SK-N-MC (cell line): ENCODE results near the gene SPRING1.

Experiments
- DNase-seq: peaks from one replicate; pipeline ENCODE4 v3.0.0-alpha.2; 2011; ENCODE audit warnings: low read depth, low spot score
- H3K27ac ChIP-seq: fragments of 200-600 bp; sonication (generic); 2 replicates; pipeline ENCODE4 v1.5.1; 2016; ENCODE audit warnings: mixed run types
- H3K36me3 ChIP-seq: fragments of 200-600 bp; sonication (generic); 2 replicates; pipeline ENCODE4 v1.6.1; 2017; ENCODE audit warnings: antibody characterized with exemption, low read length, mixed read lengths; ENCODE audit not compliant: insufficient read depth
- H3K4me3 ChIP-seq: fragments of 200-600 bp; sonication (generic); 2 replicates; pipeline ENCODE4 v1.5.1; 2016
- H3K9ac ChIP-seq: fragments of 200-600 bp; sonication (generic); 2 replicates; pipeline ENCODE4 v1.8.0; 2017; ENCODE audit warnings: mixed run types, mixed read lengths; ENCODE audit not compliant: insufficient read length
- H3K9me3 ChIP-seq: fragments of 200-600 bp; sonication (generic); 2 replicates; pipeline ENCODE4 v1.6.1; 2017; ENCODE audit warnings: low read depth, mild to moderate bottlenecking, antibody characterized with exemption, low read length, moderate library complexity, mixed read lengths
- EZH2 ChIP-seq: fragments of 200-600 bp; sonication (generic); IDR thresholded peaks from one replicate; pipeline ENCODE4 v1.6.1; 2017; ENCODE audit warnings: antibody characterized with exemption
- FOXP2 ChIP-seq: optimal IDR thresholded peaks from 2 replicates; pipeline ENCODE3; 2011; ENCODE audit warnings: mild to moderate bottlenecking, moderate library complexity; ENCODE audit not compliant: insufficient read depth; ENCODE audit errors: extremely low read length, control extremely low read depth
- POLR2AphosphoS5 ChIP-seq: IDR thresholded peaks from 2 replicates; pipeline ENCODE4 v1.6.1; 2012; ENCODE audit warnings: mild to moderate bottlenecking, low read depth, low read length, borderline replicate concordance

The SPRING1 gene, protein sequence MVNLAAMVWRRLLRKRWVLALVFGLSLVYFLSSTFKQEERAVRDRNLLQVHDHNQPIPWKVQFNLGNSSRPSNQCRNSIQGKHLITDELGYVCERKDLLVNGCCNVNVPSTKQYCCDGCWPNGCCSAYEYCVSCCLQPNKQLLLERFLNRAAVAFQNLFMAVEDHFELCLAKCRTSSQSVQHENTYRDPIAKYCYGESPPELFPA

DNA sequence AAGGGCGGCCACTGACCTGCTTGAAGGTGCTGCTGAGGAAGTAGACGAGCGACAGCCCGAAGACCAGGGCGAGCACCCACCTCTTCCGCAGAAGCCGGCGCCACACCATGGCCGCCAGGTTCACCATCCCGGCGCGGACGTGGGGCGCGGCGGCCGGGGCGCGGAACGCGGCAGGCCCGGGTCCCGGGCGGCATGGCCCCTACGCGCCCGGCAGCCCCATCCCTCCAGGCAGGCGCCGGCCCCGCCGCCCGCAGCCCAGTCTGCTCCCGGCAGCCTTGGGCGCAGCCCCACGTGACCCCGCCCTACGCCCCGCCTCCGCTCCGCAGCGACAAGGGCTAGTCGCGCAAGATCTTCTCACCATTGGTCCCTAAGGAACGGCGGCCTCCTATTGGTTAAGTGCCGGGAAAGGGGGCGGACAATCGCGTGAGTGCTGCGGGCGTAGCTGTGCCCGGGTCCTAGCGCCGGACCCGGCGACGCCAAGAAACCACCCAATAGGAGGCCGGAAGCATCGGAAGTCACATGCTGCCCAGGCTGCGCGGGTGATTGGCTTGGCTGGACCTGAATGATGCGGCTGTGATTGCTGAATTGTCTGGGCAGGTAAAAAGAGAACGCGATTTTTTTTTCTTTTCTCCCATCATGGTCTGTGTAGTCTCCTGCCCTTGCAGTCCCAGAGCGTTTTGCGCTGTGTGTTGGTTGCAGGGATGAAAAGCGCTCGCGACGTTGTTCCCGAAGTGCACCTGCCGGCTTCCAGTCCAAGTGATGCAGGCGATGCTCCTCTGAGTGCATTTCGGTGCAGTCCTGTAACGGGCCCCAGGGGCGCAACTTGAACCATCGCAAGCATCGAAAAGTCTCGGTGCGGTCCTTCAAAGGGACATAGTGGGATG, at the start of gene SPRING1, which contains the start of gene RNFT2:
TSS of gene SPRING1 (minus strand) at position 296 of the 884 bp plus-strand sequence. CDS start at position 127, 169 bp downstream.
TSS of gene RNFT2 (plus strand) at position 542 of the 884 bp plus-strand sequence. CDS start 2,183 bp downstream, outside the sequence.
- H3K9me3 ChIP-seq = no peaks in the 10 kb centered on the region
- TF ChIP-seq FOXP2 (no peak), POLR2AphosphoS5 (peak; percentile 73), EZH2 (no peak)
- H3K27ac ChIP-seq = no peak within 1 kb of the TSS
- DNase-seq = peak; percentile 93
- H3K4me3 ChIP-seq = peak within 1 kb of the TSS; percentile 97
- H3K36me3 ChIP-seq = peaks cover 9% of the 10 kb centered on the region; the same call in 1 of the 2 replicates
- H3K9ac ChIP-seq = peak within 1 kb of the TSS; percentile 74

DNA sequence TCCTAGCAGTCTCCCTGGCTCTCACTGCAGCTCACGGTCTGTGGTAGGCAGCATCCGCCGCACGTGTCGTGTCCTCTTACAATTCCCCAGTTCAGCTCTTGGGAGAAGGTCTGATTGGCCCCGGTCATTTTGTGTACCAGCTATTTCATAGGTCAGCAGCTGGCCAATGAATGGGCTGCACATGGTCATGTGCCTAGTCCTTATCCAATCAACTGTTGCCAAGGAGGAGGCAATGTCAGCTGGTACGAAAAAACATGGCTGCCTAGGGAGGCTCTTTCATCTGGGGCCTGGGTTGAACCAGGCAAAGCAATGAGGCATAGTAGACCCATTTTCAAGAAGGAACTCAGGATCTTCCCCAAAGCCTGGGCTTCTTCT, 46.4 kb upstream of the SPRING1 start:
- Histone ChIP-seq H3K36me3 (no peaks in the 10 kb centered on the region), H3K9ac (no peak overlapping the region), H3K4me3 (no peak overlapping the region), H3K27ac (no peak overlapping the region), H3K9me3 (no peaks in the 10 kb centered on the region)
- no peak for DNase-seq
- TF ChIP-seq FOXP2 = no peak
- TF ChIP-seq POLR2AphosphoS5 = no peak
- TF ChIP-seq EZH2 = no peak

DNA sequence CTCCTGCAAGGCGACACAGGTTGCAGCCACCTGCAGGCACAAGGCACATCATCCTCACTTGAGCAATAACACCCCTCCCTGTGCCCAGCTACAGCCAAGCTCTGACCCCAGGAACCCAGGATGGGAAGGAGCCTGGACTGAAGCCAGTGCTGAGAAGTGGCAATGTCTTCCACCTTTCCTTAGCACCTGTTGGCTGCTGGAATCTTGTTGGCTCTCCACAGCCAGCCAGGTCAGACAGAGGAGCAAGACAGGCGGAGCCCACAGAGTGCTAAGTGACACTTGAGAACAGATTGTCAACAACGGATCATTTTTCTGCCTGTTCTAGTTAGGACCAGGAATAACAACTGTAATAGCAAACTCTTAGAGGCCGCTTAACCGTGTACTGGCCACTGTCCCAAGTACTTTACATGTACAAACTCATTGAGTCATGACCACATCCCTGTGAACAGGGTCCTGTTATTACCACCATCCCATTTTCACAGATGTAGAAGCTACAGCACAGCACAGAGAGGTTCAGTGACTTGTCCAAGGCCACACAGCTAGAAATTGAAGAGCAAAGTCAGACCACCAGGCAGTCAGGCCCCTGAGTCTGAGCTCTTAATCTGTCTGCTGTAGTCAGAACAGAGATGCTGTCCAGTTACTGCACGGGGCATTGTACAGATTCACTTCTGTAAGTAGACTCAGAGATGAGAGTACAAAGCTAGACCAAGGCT, 45.8 kb upstream of the SPRING1 start:
- H3K9me3 ChIP-seq = no peaks in the 10 kb centered on the region
- no peak overlapping the region for H3K27ac ChIP-seq
- H3K4me3 ChIP-seq = no peak overlapping the region
- H3K36me3 ChIP-seq = no peaks in the 10 kb centered on the region
- no peak for DNase-seq
- H3K9ac ChIP-seq = no peak overlapping the region
- no peak for TF ChIP-seq EZH2
- TF ChIP-seq FOXP2 = no peak
- no peak for TF ChIP-seq POLR2AphosphoS5

DNA sequence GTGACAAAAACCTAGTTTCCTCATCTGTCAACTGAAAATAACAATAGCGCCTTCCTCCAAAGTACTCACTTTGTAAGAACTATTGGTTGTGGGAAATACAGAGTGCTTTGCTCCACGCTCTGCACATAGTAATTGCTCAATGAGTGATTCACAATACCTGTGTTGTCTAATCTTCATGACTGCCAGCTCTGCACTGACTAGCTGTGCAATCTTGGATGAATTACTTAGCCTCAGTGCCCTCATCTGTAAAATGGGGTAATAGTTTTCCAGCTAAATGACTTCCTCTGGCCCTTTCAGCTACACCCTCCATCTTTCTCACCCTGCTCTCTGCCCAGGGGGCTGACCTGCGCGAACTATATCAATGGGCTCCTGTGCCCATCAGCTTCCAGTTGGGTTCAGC, 43.1 kb upstream of the SPRING1 start:
- Histone ChIP-seq H3K4me3 (no peak overlapping the region), H3K27ac (no peak overlapping the region), H3K9ac (no peak overlapping the region), H3K9me3 (no peaks in the 10 kb centered on the region), H3K36me3 (no peaks in the 10 kb centered on the region)
- TF ChIP-seq EZH2 (no peak), FOXP2 (no peak), POLR2AphosphoS5 (no peak)
- no peak for DNase-seq

DNA sequence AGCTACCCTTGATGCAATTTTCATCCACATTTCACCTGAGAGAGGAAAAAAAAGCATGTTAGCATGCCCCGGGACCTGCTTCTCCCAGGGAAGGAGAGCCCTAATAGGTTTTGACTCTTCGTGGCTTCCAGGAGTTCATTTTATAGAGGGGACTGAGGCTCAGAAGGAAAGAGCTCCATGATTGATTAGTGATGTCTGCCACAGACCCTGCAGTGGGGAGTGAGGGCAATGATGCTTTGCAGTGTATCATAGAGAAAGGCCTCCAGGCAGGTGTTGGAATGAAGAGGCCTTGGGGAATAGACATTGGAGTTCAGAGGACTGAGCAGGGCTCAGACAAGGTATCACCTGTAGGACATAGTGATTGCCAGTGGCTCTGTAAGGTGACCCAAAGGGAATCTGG, 41.7 kb upstream of the SPRING1 start:
- no peak for DNase-seq
- no peak overlapping the region for H3K27ac ChIP-seq
- no peak overlapping the region for H3K4me3 ChIP-seq
- H3K9me3 ChIP-seq = no peaks in the 10 kb centered on the region
- H3K36me3 ChIP-seq = no peaks in the 10 kb centered on the region
- no peak for TF ChIP-seq EZH2
- no peak overlapping the region for H3K9ac ChIP-seq

DNA sequence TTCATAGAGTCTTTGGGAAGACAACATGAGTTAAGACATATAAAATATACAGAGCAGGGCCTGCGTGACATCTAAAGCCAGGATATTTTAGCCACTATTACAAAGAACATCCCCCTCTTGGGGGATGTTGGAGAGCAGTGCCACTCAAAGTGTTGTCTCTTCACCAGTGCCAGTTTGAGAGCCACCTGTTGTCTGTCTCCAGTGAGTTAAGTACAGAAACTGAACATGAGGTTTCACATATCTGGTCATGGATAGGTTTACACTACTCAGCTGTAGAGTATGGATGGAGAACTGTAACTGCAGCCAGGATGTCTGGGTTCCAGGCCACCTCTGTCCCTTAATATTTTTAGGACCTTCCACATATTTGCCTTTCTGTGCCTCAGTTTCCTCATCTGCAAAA, 39.4 kb upstream of the SPRING1 start:
- H3K9me3 ChIP-seq = no peaks in the 10 kb centered on the region
- no peak for DNase-seq
- TF ChIP-seq POLR2AphosphoS5 (no peak), EZH2 (no peak), FOXP2 (no peak)
- no peaks in the 10 kb centered on the region for H3K36me3 ChIP-seq
- H3K4me3 ChIP-seq = no peak overlapping the region
- no peak overlapping the region for H3K27ac ChIP-seq
- no peak overlapping the region for H3K9ac ChIP-seq

DNA sequence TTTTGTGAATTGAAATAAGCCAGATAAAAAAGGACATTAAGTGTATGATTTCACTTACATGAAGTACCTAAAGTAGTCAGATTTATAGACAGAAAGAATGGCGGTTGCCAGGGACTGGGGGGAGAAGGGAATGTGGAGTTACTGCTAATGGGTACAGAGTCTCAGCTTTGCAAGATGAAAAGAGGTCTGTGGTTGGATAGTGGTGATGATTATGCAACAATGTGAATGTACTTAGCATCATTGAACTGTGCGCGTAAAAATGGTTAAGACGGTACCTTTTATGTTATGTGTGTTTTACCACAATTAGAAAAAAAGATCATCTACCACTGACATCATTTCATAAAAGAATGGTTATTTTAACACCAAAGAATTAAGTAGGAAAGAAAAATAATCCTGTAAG, 36.2 kb upstream of the SPRING1 start:
- no peak overlapping the region for H3K4me3 ChIP-seq
- TF ChIP-seq FOXP2 (no peak), EZH2 (no peak), POLR2AphosphoS5 (no peak)
- DNase-seq = no peak
- H3K27ac ChIP-seq = no peak overlapping the region
- no peak overlapping the region for H3K9ac ChIP-seq
- H3K9me3 ChIP-seq = no peaks in the 10 kb centered on the region
- no peaks in the 10 kb centered on the region for H3K36me3 ChIP-seq

DNA sequence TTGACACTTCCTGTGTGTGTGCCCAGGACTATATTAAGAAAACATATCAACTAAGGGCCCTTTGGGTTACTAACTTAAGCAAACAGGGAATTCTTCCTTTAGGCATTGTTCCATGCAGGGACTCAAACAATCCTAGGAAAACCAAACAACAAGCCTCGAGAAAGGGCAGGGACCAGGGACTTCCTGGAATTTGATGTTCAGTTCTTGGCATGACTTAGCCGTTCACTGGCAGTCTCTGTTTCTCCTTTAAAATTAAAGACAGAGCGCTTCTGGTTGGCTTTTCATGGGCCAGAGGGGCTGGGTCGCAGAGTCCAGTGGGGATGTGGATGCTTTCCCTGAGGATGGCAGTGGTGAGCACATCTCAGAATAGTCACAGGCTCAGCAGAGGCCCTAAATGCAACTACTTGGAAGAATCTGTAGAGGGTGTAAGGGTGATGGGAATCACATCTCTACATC, 35.4 kb upstream of the SPRING1 start:
- no peak for TF ChIP-seq FOXP2
- TF ChIP-seq POLR2AphosphoS5 = no peak
- no peak for TF ChIP-seq EZH2
- Histone ChIP-seq H3K9me3 (no peaks in the 10 kb centered on the region), H3K36me3 (no peaks in the 10 kb centered on the region), H3K9ac (no peak overlapping the region), H3K27ac (no peak overlapping the region), H3K4me3 (no peak overlapping the region)
- no peak for DNase-seq
